KMS-11 (cell line): ENCODE measurements around the gene NRP1.

Source experiments
- H2AFZ ChIP-seq: fragments of 200-600 bp; sonication (generic); 2 replicates; pipeline ENCODE4 v1.6.1; 2016; ENCODE audit warnings: antibody characterized with exemption, mixed run types, low read depth
- H3K27ac ChIP-seq: fragments of 200-600 bp; sonication (generic); 2 replicates; pipeline ENCODE4 v1.6.1; 2016; ENCODE audit warnings: mild to moderate bottlenecking, mixed run types
- H3K27me3 ChIP-seq: fragments of 200-600 bp; sonication (generic); 2 replicates; pipeline ENCODE4 v1.6.1; 2017; ENCODE audit warnings: mild to moderate bottlenecking, low read depth, mixed run types, moderate library complexity; ENCODE audit not compliant: insufficient read depth
- H3K36me3 ChIP-seq: fragments of 200-600 bp; sonication (generic); 2 replicates; pipeline ENCODE4 v1.6.1; 2017; ENCODE audit warnings: mild to moderate bottlenecking, mixed run types; ENCODE audit not compliant: insufficient read depth
- H3K4me1 ChIP-seq: fragments of 200-600 bp; sonication (generic); 2 replicates; pipeline ENCODE4 v1.6.1; 2016; ENCODE audit warnings: mild to moderate bottlenecking, low read depth, mixed run types; ENCODE audit not compliant: poor library complexity, severe bottlenecking
- H3K4me2 ChIP-seq: fragments of 200-600 bp; sonication (generic); 2 replicates; pipeline ENCODE4 v1.7.0; 2016; ENCODE audit warnings: mild to moderate bottlenecking, mixed run types
- H3K4me3 ChIP-seq: fragments of 200-600 bp; sonication (generic); IDR thresholded peaks from 2 replicates; pipeline ENCODE4 v1.6.1; 2017; ENCODE audit warnings: low read depth, low read length, mixed read lengths; ENCODE audit not compliant: insufficient read depth
- H3K79me2 ChIP-seq: fragments of 200-600 bp; sonication (generic); 2 replicates; pipeline ENCODE4 v1.6.1; 2016; ENCODE audit warnings: low read depth, mixed run types; ENCODE audit not compliant: insufficient read depth
- H3K9ac ChIP-seq: fragments of 200-600 bp; sonication (generic); 2 replicates; pipeline ENCODE4 v1.6.1; 2016; ENCODE audit warnings: mild to moderate bottlenecking, mixed run types
- H4K20me1 ChIP-seq: fragments of 200-600 bp; sonication (generic); 2 replicates; pipeline ENCODE4 v1.6.1; 2016; ENCODE audit warnings: mild to moderate bottlenecking, mixed run types; ENCODE audit not compliant: insufficient read depth
- CTCF ChIP-seq: fragments of 200-600 bp; sonication (generic); conservative IDR thresholded peaks from 2 replicates; pipeline ENCODE4 v1.6.1; 2017; ENCODE audit warnings: low read depth, mild to moderate bottlenecking, antibody characterized with exemption, low read length, moderate library complexity, mixed read lengths

The NRP1 gene

GRCh38 chr10:33231621-33232350 is 102.7 kb downstream of the NRP1 start:
- H3K79me2 ChIP-seq, result no peaks in the 10 kb centered on the region
- no peak for TF ChIP-seq CTCF
- H3K9ac ChIP-seq, result no peak overlapping the region
- H3K4me1 ChIP-seq, result no peaks in the 10 kb centered on the region
- H3K36me3 ChIP-seq, result no peaks in the 10 kb centered on the region
- H4K20me1 ChIP-seq, result no peaks in the 10 kb centered on the region
- H3K4me3 ChIP-seq, result no peak overlapping the region
- H3K4me2 ChIP-seq, result no peak overlapping the region
- H3K27me3 ChIP-seq, result no peaks in the 10 kb centered on the region
- no peak overlapping the region for H3K27ac ChIP-seq
- H2AFZ ChIP-seq, result no peak overlapping the region

GRCh38 chr10:33229949-33230267 is 104.6 kb downstream of the NRP1 start:
- Histone ChIP-seq H2AFZ (no peak overlapping the region), H3K27me3 (no peaks in the 10 kb centered on the region), H3K4me1 (no peaks in the 10 kb centered on the region), H4K20me1 (no peaks in the 10 kb centered on the region), H3K79me2 (no peaks in the 10 kb centered on the region), H3K36me3 (no peaks in the 10 kb centered on the region), H3K4me2 (no peak overlapping the region), H3K4me3 (no peak overlapping the region), H3K9ac (no peak overlapping the region), H3K27ac (no peak overlapping the region)
- no peak for TF ChIP-seq CTCF

- TF ChIP-seq CTCF, result no peak
- Histone ChIP-seq H3K4me2 (no peak overlapping the region), H2AFZ (no peak overlapping the region), H3K79me2 (no peaks in the 10 kb centered on the region), H3K27me3 (no peaks in the 10 kb centered on the region), H3K4me3 (no peak overlapping the region), H4K20me1 (no peaks in the 10 kb centered on the region), H3K27ac (no peak overlapping the region), H3K4me1 (no peaks in the 10 kb centered on the region), H3K9ac (no peak overlapping the region), H3K36me3 (no peaks in the 10 kb centered on the region)
Observed at GRCh38 chr10:33229252-33229948, 105.1 kb downstream of the NRP1 start.

GRCh38 chr10:33228426-33228825 is 106.0 kb downstream of the NRP1 start:
- Histone ChIP-seq H3K27me3 (no peaks in the 10 kb centered on the region), H3K27ac (no peak overlapping the region), H4K20me1 (no peaks in the 10 kb centered on the region), H2AFZ (no peak overlapping the region), H3K79me2 (no peaks in the 10 kb centered on the region), H3K4me1 (no peaks in the 10 kb centered on the region), H3K9ac (no peak overlapping the region), H3K4me3 (no peak overlapping the region), H3K36me3 (no peaks in the 10 kb centered on the region), H3K4me2 (no peak overlapping the region)
- TF ChIP-seq CTCF, result no peak
